ENCODE data around the gene ARMC5.

- TF ChIP-seq CTCF (conservative IDR thresholded peaks at IDR 0.05 in 1 of 2, IDR thresholded peaks at IDR 0.05 in 1 of 2; ENCODE audit: extremely low read depth in 1 of 2, insufficient read depth in 1 of 2, low read depth in 1 of 2, low read length in 2 of 2) (peak; percentile 25 to 68), EZH2 (IDR thresholded peaks at IDR 0.05; ENCODE audit: borderline replicate concordance, low read length) (no peak)
Observed at GRCh38 chr16:31458844-31459686, at the start of gene ARMC5.

Measured in mammary epithelial cell (primary cell).